ENCODE data around the gene RRP1. TPM values are rescaled to one million over a fixed set of nuclear protein-coding genes. Genes with fewer than 3 reads are reported as not detected.
A peak's percentile ranks its signal among the peaks of the same experiment; 100 is the strongest.

Gene RRP1
- total and polyA plus RNA-seq, 9 of the 15 experiments (the other 6 are each of a cell fraction or from before 2014, with no cell fraction given), result 0.89 to 105 (median 51.6) TPM

GRCh38 chr21:43849532-43850299 is 60.3 kb downstream of the RRP1 start (continued):
- peak; percentile 74 for TF ChIP-seq ZNF592 (IDR thresholded peaks at IDR 0.05)
- no peak for TF ChIP-seq L3MBTL2 (IDR thresholded peaks at IDR 0.05)
- no peak for TF ChIP-seq PKNOX1 (IDR thresholded peaks at IDR 0.05)
- TF ChIP-seq BHLHE40 (IDR thresholded peaks at IDR 0.05; ENCODE audit: low read length), result no peak
- no peak for TF ChIP-seq PRPF4 (IDR thresholded peaks at IDR 0.05; ENCODE audit: insufficient read depth, low read depth, low read length, poor library complexity, severe bottlenecking)
- TF ChIP-seq ZNF740 (CRISPR knock-in tag; IDR thresholded peaks at IDR 0.05), result no peak
- 0 out of 4 replicates have a peak, but pooled peaks of 1 of the 2 experiments have one; percentile 26 for TF ChIP-seq ZNF740 (tag; IDR thresholded peaks at IDR 0.05)
- TF ChIP-seq PTRF (tag; IDR thresholded peaks at IDR 0.05), result peak; percentile 22; the same call in 1 of the 2 replicates

Measured in K562 (cell line).